Tibial nerve (tissue), 4 donors: Measurements from ENCODE around the gene MBOAT7. TPM values are rescaled to one million over a fixed set of nuclear protein-coding genes. Genes with fewer than 3 reads are reported as not detected.

Experiments
- DNase-seq, 2 donors: peaks; one replicate each; pipeline ENCODE4 v3.0.0-alpha.2; 2019; ENCODE audit warnings: low spot score in 2 of 2
- H3K27ac ChIP-seq, 4 donors: fragments of 200-600 bp; sonication (generic) in 3 of 4; one replicate each; pipeline ENCODE4 v1.5.1; 2017 to 2019; ENCODE audit warnings: mild to moderate bottlenecking in 1 of 4
- H3K27me3 ChIP-seq, 2 donors: fragments of 200-600 bp; sonication (generic) in 1 of 2; one replicate each; pipeline versions ENCODE4 v1.5.1 to v1.6.0; 2017 to 2019
- H3K36me3 ChIP-seq, 3 donors: fragments of 200-600 bp; sonication (generic); one replicate each; pipeline ENCODE4 v1.5.1; 2018 to 2019
- H3K4me1 ChIP-seq, 4 donors: fragments of 200-600 bp; sonication (generic) in 3 of 4; one replicate each; pipeline ENCODE4 v1.5.1; 2017 to 2019
- H3K4me3 ChIP-seq, 4 donors: fragments of 200-600 bp; sonication (generic) in 3 of 4; one replicate each; pipeline ENCODE4 v1.5.1; 2017 to 2019; ENCODE audit warnings: mild to moderate bottlenecking in 1 of 4, moderate library complexity in 1 of 4
- H3K9me3 ChIP-seq, 4 donors: fragments of 200-600 bp; sonication (generic) in 3 of 4; one replicate each; pipeline ENCODE4 v1.5.1; 2017 to 2019
- CTCF ChIP-seq, 5 experiments: fragments of 200-600 bp in 3 of 5; fragments of 450-650 bp in 2 of 5; sonication (generic) in 3 of 5; IDR thresholded peaks; one replicate each; pipeline ENCODE4 v1.5.1; 2016 to 2019; ENCODE audit warnings: antibody characterized with exemption in 5 of 5, mild to moderate bottlenecking in 3 of 5, moderate library complexity in 2 of 5
- EP300 ChIP-seq, 2 donors: sonication (generic); formaldehyde crosslinking; IDR thresholded peaks; one replicate each; pipeline ENCODE4 v1.6.1; 2017; ENCODE audit warnings: antibody characterized with exemption in 2 of 2, mild to moderate bottlenecking in 1 of 2
- POLR2A ChIP-seq, 2 donors: fragments of 450-650 bp; IDR thresholded peaks; one replicate each; pipeline ENCODE4 v1.6.1; 2017; ENCODE audit warnings: antibody characterized with exemption in 2 of 2, mild to moderate bottlenecking in 2 of 2, moderate library complexity in 2 of 2
- WGBS, 2 donors: methylation state at CpG; one replicate each; pipeline ENCODE4 v1.1.5; 2018; 5-methylcytosine and 5-hydroxymethylcytosine counted together
- total RNA-seq, 4 donors: library from RNA; depleted of rRNA; stranded (reverse); fragments of >200 nt; gene quantifications; one replicate each; pipeline ENCODE4 v1.1.0, GENCODE V29; 2016

The MBOAT7 gene
- total RNA-seq, 4 donors from 2014 or later, result 45.0 to 94.5 (median 50.2) TPM

GRCh38 chr19:54127688-54128440, 61.5 kb downstream of the MBOAT7 start:
- Histone ChIP-seq H3K27me3 (no peaks in the 10 kb centered on the region), H3K27ac (no peak overlapping the region), H3K9me3 (no peaks in the 10 kb centered on the region), H3K4me1 (no peaks in the 10 kb centered on the region), H3K36me3 (peaks cover 2 to 100% (median 35%) of the 10 kb centered on the region in 3 donors), H3K4me3 (no peak overlapping the region)
- no peak for DNase-seq
- 94% methylated on average over 44 of the region's 44 CpGs for WGBS, 2 donors
- TF ChIP-seq CTCF (IDR thresholded peaks at IDR 0.05) (no peak), EP300 (IDR thresholded peaks at IDR 0.05) (no peak), POLR2A (IDR thresholded peaks at IDR 0.05) (no peak)

GRCh38 chr19:54125713-54126112, 63.7 kb downstream of the MBOAT7 start:
- DNase-seq, result no peak
- WGBS, 2 donors, result 81 to 84% methylated on average over 7 to 9 of the region's 9 CpGs
- Histone ChIP-seq H3K4me1 (no peaks in the 10 kb centered on the region), H3K27ac (no peak overlapping the region), H3K27me3 (no peaks in the 10 kb centered on the region), H3K9me3 (no peaks in the 10 kb centered on the region), H3K4me3 (no peak overlapping the region), H3K36me3 (peaks cover 2 to 100% (median 43%) of the 10 kb centered on the region in 3 donors)
- TF ChIP-seq POLR2A (IDR thresholded peaks at IDR 0.05) (no peak), CTCF (IDR thresholded peaks at IDR 0.05) (no peak), EP300 (IDR thresholded peaks at IDR 0.05) (no peak)

GRCh38 chr19:54124393-54124792, 65.0 kb downstream of the MBOAT7 start:
- Histone ChIP-seq H3K4me1 (no peaks in the 10 kb centered on the region), H3K4me3 (no peak overlapping the region), H3K27ac (no peak overlapping the region), H3K9me3 (no peaks in the 10 kb centered on the region), H3K27me3 (no peaks in the 10 kb centered on the region), H3K36me3 (peaks cover 2 to 100% (median 43%) of the 10 kb centered on the region in 3 donors)
- no peak for DNase-seq
- WGBS, 2 donors, result 93 to 97% methylated on average over 12 to 19 of the region's 19 CpGs
- TF ChIP-seq EP300 (IDR thresholded peaks at IDR 0.05) (no peak), POLR2A (IDR thresholded peaks at IDR 0.05) (no peak), CTCF (IDR thresholded peaks at IDR 0.05) (no peak)

GRCh38 chr19:54123682-54124081, 65.7 kb downstream of the MBOAT7 start:
- H3K4me3 ChIP-seq, result no peak overlapping the region
- DNase-seq, result no peak
- TF ChIP-seq CTCF (IDR thresholded peaks at IDR 0.05) (no peak), EP300 (IDR thresholded peaks at IDR 0.05) (no peak), POLR2A (IDR thresholded peaks at IDR 0.05) (no peak)
- peaks cover 2 to 100% (median 36%) of the 10 kb centered on the region in 3 donors for H3K36me3 ChIP-seq
- WGBS, 2 donors, result 92 to 94% methylated on average over 14 to 17 of the region's 17 CpGs
- H3K9me3 ChIP-seq, result no peaks in the 10 kb centered on the region
- H3K27ac ChIP-seq, result no peak overlapping the region
- no peaks in the 10 kb centered on the region for H3K27me3 ChIP-seq
- no peaks in the 10 kb centered on the region for H3K4me1 ChIP-seq

Other genes starting within 250 kb of the MBOAT7 start
- gene CACNG8, start 226.6 kb downstream of the MBOAT7 start, total RNA-seq, result not detected
- gene CACNG6, start 197.9 kb downstream of the MBOAT7 start, total RNA-seq, result not detected
- not detected for gene VSTM1, start 125.7 kb downstream of the MBOAT7 start, total RNA-seq
- not detected for gene TARM1, start 108.2 kb downstream of the MBOAT7 start, total RNA-seq
- gene OSCAR, start 88.8 kb downstream of the MBOAT7 start, total RNA-seq, result 1 to 10 TPM in 3 of 4 donors, under 1 TPM in 1; 0.66 to 7.2 (median 1.9) TPM
- gene NDUFA3, start 86.7 kb downstream of the MBOAT7 start, total RNA-seq, result 10 to 100 TPM in 3 of 4 donors, 1 to 10 TPM in 1; 2.8 to 40.0 (median 25.4) TPM
- gene TFPT, start 73.9 kb downstream of the MBOAT7 start, total RNA-seq, result 10 to 100 TPM in 3 of 4 donors, 1 to 10 TPM in 1; 9.6 to 19.0 (median 13.5) TPM
- gene PRPF31, start 73.8 kb downstream of the MBOAT7 start, total RNA-seq, result 10 to 100 TPM; 37.7 to 67.5 (median 42.9) TPM
- 10 to 100 TPM; 21.6 to 30.3 (median 24.8) TPM for gene CNOT3, start 51.8 kb downstream of the MBOAT7 start, total RNA-seq
- gene LENG1, start 29.9 kb downstream of the MBOAT7 start, total RNA-seq, result 10 to 100 TPM in 2 of 4 donors, 1 to 10 TPM in 2; 7.4 to 12.9 (median 10.4) TPM
- gene TMC4, start 16.4 kb downstream of the MBOAT7 start, total RNA-seq, result 1 to 10 TPM in 2 of 4 donors, under 1 TPM in 1, not detected in 1; 0.22 to 8.8 (median 4.4) TPM
- gene TSEN34, start 1.7 kb upstream of the MBOAT7 start, total RNA-seq, result 10 to 100 TPM; 37.3 to 70.8 (median 49.6) TPM
- gene RPS9, start 11.3 kb upstream of the MBOAT7 start, total RNA-seq, result 1,000 to 10,000 TPM; 1,361 to 2,045 (median 1,633) TPM
- gene LILRB3, start 33.4 kb upstream of the MBOAT7 start, total RNA-seq, result 10 to 100 TPM in 2 of 4 donors, 1 to 10 TPM in 2; 4.4 to 98.1 (median 16.5) TPM
- 10 to 100 TPM in 1 of 4 donors, 1 to 10 TPM in 1, under 1 TPM in 2; 0.22 to 10.2 (median 0.90) TPM for gene LILRA6, start 53.2 kb upstream of the MBOAT7 start, total RNA-seq
- gene LILRB5, start 67.7 kb upstream of the MBOAT7 start, total RNA-seq, result 10 to 100 TPM in 3 of 4 donors, 1 to 10 TPM in 1; 8.3 to 49.5 (median 17.0) TPM
- 1 to 10 TPM; 1.6 to 8.4 (median 4.4) TPM for gene LILRB2, start 91.5 kb upstream of the MBOAT7 start, total RNA-seq
- gene LILRA5, start 123.6 kb upstream of the MBOAT7 start, total RNA-seq, result 1 to 10 TPM in 2 of 4 donors, under 1 TPM in 1, not detected in 1; 0.42 to 3.9 (median 1.4) TPM
- gene LILRA4, start 149.6 kb upstream of the MBOAT7 start, total RNA-seq, result not detected
- gene LAIR1, start 175.4 kb upstream of the MBOAT7 start, total RNA-seq, result 10 to 100 TPM; 15.5 to 59.1 (median 31.1) TPM
- gene TTYH1, start 225.9 kb upstream of the MBOAT7 start, total RNA-seq, result 10 to 100 TPM; 21.0 to 50.0 (median 34.9) TPM